Measurements from ENCODE around the gene GADD45G.

The GADD45G gene

DNA sequence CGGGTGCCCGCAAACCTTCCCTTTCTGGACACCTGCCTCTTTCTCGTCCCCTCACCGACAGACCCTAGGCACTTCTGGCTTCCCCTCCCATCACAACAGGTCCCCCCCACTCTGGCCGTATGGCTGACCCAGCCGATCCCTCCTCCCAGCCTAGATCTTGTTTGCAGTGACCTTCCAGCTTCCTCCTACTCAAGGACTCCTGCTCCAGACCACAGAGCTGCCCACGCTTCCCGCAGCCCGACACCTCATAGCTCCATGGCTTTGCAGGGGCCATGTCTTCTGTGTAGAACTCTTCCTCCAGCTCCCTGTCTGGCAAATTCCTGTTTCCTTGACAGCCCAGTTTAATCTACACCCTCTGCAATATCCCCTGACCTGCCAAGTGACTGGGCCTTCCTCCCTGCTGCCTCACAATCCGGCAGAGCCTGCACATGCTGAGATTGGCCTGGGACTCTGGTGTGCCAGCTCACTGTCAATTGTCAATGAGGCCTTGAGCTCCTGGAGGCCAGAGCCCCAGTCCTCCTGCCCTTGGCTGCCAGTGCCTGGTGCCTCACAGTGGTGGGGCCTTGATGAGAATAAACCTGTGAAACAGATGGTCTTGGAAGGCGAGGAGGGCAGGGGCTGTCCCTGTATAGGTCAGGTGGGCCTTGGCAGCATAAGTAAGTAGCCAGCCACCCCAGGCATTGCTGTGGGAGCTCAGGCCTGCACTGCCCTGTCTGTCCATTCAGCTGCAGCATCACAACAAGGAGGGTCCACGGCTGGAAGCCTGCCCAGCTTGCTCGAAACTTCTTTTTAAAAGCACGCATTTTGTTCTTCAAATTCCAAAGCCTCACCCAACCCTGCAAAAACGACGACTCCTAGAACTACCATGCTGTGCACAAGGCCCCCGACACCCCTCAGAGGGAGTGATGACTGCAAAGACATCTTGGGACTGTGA, 50.5 kb downstream of the GADD45G start:
- DNase-seq, result no peak
